K562 (cell line): ENCODE results near the gene PNPO. TPM values are rescaled to one million over a fixed set of nuclear protein-coding genes. Genes with fewer than 3 reads are reported as not detected.
A peak's percentile ranks its signal among the peaks of the same experiment; 100 is the strongest.

Experiments used
- CHAMP1 ChIP-seq: fragments of 450-650 bp; IDR thresholded peaks from 2 replicates; pipeline ENCODE4 v1.6.1; 2016; ENCODE audit warnings: mild to moderate bottlenecking
- HNRNPLL ChIP-seq: fragments of 200-400 bp; formaldehyde crosslinking; IDR thresholded peaks from 2 replicates; pipeline ENCODE4 v1.6.1; 2017; ENCODE audit warnings: low read length, low read depth, mild to moderate bottlenecking; ENCODE audit not compliant: poor library complexity, severe bottlenecking
- HNRNPUL1 ChIP-seq: fragments of 200-400 bp; formaldehyde crosslinking; IDR thresholded peaks from 2 replicates; pipeline ENCODE4 v1.6.1; 2017; ENCODE audit warnings: low read length
- KDM1A ChIP-seq, 2 experiments: fragments of 450-650 bp; IDR thresholded peaks; 2 replicates each; pipeline ENCODE4 v1.6.1; 2016; ENCODE audit warnings: mild to moderate bottlenecking in 2 of 2
- PCBP2 ChIP-seq: fragments of 200-400 bp; formaldehyde crosslinking; IDR thresholded peaks from 2 replicates; pipeline ENCODE4 v1.6.1; 2018; ENCODE audit warnings: low read length, low read depth, mild to moderate bottlenecking, moderate library complexity; ENCODE audit not compliant: poor library complexity, severe bottlenecking
- PRMT5 ChIP-seq: sonication (generic); formaldehyde crosslinking; IDR thresholded peaks from 2 replicates; pipeline ENCODE4 v1.5.0; 2020; ENCODE audit warnings: missing genetic modification reagents
- RCOR1 ChIP-seq, 2 experiments: IDR thresholded peaks; 2 replicates each; pipeline ENCODE4 v1.6.1; 2012; ENCODE audit warnings: low read depth in 2 of 2, low read length in 2 of 2, borderline replicate concordance in 1 of 2, improper control_type of control experiment in 1 of 2
- SIN3B ChIP-seq: fragments of 450-650 bp; IDR thresholded peaks from 2 replicates; pipeline ENCODE4 v1.6.1; 2017; ENCODE audit warnings: low read depth, mild to moderate bottlenecking, moderate library complexity
- ZC3H4 ChIP-seq: sonication (generic); formaldehyde crosslinking; IDR thresholded peaks from 2 replicates; pipeline ENCODE4 v1.9.0; 2021; ENCODE audit warnings: missing genetic modification reagents, borderline replicate concordance
- ZNF3 ChIP-seq: fragments of 250-450 bp; sonication (Bioruptor Pico); IDR thresholded peaks from 2 replicates; pipeline ENCODE4 v1.5.0; 2021; ENCODE audit warnings: mild to moderate bottlenecking, moderate library complexity
- ZNF655 ChIP-seq: fragments of 250-450 bp; sonication (Bioruptor Pico); IDR thresholded peaks from 2 replicates; pipeline ENCODE4 v1.5.0; 2021
- polyA plus RNA-seq, 8 experiments: library from polyadenylated mRNA; depleted of rRNA in 4 of 8; stranded (reverse) in 5 of 8; unstranded in 3 of 8; fragments of >200 nt; fragmentation: Nextera tagmentation in 2 of 8; fragmentation: Illumina TruSeq in 1 of 8; extraction: Ambion mirVana in 2 of 8; extraction: Trizol in 1 of 8; gene quantifications; 2 replicates each; pipeline versions ENCODE4 v1.2.1 to v1.2.3, GENCODE V29; 2011 to 2014; ENCODE audit warnings: inconsistent platforms in 1 of 8, missing spikeins in 1 of 8
- total RNA-seq, 7 experiments: library from RNA; depleted of rRNA in 6 of 7; stranded (reverse); fragments of >200 nt in 6 of 7; fragmentation: Illumina TruSeq in 2 of 7; extraction: Trizol in 2 of 7; gene quantifications; 2 replicates each; pipeline versions ENCODE4 v1.2.1 to v1.2.3, GENCODE V29; 2011 to 2021; ENCODE audit warnings: low replicate concordance in 1 of 7
- TF ChIP-seq, protein P1 (sequence below): fragments of 450-650 bp; IDR thresholded peaks from 2 replicates; pipeline ENCODE4 v1.6.1; 2016; ENCODE audit warnings: mild to moderate bottlenecking, moderate library complexity

Gene PNPO
- total and polyA plus RNA-seq, 9 of the 15 experiments (the other 6 are each of a cell fraction or from before 2014, with no cell fraction given), result 16.6 to 39.0 (median 27.4) TPM

GRCh38 chr17:47970725-47971499, 29.5 kb downstream of the PNPO start, which contains the start of gene CDK5RAP3 (continued):
- TF ChIP-seq, protein P1, sequence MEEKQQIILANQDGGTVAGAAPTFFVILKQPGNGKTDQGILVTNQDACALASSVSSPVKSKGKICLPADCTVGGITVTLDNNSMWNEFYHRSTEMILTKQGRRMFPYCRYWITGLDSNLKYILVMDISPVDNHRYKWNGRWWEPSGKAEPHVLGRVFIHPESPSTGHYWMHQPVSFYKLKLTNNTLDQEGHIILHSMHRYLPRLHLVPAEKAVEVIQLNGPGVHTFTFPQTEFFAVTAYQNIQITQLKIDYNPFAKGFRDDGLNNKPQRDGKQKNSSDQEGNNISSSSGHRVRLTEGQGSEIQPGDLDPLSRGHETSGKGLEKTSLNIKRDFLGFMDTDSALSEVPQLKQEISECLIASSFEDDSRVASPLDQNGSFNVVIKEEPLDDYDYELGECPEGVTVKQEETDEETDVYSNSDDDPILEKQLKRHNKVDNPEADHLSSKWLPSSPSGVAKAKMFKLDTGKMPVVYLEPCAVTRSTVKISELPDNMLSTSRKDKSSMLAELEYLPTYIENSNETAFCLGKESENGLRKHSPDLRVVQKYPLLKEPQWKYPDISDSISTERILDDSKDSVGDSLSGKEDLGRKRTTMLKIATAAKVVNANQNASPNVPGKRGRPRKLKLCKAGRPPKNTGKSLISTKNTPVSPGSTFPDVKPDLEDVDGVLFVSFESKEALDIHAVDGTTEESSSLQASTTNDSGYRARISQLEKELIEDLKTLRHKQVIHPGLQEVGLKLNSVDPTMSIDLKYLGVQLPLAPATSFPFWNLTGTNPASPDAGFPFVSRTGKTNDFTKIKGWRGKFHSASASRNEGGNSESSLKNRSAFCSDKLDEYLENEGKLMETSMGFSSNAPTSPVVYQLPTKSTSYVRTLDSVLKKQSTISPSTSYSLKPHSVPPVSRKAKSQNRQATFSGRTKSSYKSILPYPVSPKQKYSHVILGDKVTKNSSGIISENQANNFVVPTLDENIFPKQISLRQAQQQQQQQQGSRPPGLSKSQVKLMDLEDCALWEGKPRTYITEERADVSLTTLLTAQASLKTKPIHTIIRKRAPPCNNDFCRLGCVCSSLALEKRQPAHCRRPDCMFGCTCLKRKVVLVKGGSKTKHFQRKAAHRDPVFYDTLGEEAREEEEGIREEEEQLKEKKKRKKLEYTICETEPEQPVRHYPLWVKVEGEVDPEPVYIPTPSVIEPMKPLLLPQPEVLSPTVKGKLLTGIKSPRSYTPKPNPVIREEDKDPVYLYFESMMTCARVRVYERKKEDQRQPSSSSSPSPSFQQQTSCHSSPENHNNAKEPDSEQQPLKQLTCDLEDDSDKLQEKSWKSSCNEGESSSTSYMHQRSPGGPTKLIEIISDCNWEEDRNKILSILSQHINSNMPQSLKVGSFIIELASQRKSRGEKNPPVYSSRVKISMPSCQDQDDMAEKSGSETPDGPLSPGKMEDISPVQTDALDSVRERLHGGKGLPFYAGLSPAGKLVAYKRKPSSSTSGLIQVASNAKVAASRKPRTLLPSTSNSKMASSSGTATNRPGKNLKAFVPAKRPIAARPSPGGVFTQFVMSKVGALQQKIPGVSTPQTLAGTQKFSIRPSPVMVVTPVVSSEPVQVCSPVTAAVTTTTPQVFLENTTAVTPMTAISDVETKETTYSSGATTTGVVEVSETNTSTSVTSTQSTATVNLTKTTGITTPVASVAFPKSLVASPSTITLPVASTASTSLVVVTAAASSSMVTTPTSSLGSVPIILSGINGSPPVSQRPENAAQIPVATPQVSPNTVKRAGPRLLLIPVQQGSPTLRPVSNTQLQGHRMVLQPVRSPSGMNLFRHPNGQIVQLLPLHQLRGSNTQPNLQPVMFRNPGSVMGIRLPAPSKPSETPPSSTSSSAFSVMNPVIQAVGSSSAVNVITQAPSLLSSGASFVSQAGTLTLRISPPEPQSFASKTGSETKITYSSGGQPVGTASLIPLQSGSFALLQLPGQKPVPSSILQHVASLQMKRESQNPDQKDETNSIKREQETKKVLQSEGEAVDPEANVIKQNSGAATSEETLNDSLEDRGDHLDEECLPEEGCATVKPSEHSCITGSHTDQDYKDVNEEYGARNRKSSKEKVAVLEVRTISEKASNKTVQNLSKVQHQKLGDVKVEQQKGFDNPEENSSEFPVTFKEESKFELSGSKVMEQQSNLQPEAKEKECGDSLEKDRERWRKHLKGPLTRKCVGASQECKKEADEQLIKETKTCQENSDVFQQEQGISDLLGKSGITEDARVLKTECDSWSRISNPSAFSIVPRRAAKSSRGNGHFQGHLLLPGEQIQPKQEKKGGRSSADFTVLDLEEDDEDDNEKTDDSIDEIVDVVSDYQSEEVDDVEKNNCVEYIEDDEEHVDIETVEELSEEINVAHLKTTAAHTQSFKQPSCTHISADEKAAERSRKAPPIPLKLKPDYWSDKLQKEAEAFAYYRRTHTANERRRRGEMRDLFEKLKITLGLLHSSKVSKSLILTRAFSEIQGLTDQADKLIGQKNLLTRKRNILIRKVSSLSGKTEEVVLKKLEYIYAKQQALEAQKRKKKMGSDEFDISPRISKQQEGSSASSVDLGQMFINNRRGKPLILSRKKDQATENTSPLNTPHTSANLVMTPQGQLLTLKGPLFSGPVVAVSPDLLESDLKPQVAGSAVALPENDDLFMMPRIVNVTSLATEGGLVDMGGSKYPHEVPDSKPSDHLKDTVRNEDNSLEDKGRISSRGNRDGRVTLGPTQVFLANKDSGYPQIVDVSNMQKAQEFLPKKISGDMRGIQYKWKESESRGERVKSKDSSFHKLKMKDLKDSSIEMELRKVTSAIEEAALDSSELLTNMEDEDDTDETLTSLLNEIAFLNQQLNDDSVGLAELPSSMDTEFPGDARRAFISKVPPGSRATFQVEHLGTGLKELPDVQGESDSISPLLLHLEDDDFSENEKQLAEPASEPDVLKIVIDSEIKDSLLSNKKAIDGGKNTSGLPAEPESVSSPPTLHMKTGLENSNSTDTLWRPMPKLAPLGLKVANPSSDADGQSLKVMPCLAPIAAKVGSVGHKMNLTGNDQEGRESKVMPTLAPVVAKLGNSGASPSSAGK, result peak; percentile 100
- TF ChIP-seq PRMT5 (CRISPR knock-in tag) (no peak), ZNF3 (no peak), ZNF655 (CRISPR knock-in tag) (no peak), ZC3H4 (0 out of 2 replicates have a peak, but pooled peaks have one; percentile 14), CHAMP1 (no peak), HNRNPUL1 (no peak), RCOR1 (IDR thresholded peaks at IDR 0.05; ENCODE audit: borderline replicate concordance in 1 of 2, low read depth in 2 of 2, low read length in 2 of 2) (peak; percentile 50 to 55; a peak in 3 of 4 replicates), KDM1A (IDR thresholded peaks at IDR 0.05) (0 out of 4 replicates have a peak, but pooled peaks of 1 of the 2 experiments have one; percentile 36), SIN3B (peak; percentile 73; the same call in 1 of the 2 replicates), PCBP2 (no peak), HNRNPLL (peak; percentile 47)
